HG02938 (cell line): ENCODE results near the gene OR14A16.

ENCODE experiments used
- ATAC-seq: cut with Tn5 transposase; IDR thresholded peaks from one replicate; pipeline ENCODE4 v1.9.1; 2021; ENCODE audit warnings: mild to moderate bottlenecking, moderate library complexity; ENCODE audit not compliant: unreplicated experiment

Gene OR14A16, protein sequence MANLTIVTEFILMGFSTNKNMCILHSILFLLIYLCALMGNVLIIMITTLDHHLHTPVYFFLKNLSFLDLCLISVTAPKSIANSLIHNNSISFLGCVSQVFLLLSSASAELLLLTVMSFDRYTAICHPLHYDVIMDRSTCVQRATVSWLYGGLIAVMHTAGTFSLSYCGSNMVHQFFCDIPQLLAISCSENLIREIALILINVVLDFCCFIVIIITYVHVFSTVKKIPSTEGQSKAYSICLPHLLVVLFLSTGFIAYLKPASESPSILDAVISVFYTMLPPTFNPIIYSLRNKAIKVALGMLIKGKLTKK

DNA sequence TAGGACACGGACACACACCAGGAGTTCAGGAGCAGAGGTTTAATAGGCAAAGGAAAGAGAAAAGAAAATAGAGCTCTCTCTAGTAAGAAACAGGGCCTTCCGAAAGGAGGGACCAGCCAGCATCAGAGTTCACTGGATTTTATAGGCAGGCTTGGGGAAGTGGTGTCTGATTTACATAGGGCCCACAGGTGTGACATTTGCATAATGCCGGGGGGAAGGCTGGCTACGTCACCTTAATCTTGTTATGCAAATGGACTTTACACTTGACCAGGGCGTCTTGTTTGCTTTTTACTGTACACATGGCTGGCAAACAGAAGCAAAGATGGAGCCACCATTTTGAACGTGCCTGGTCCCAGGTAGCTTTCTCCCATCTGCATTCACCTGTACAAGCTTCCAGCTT is at the start of gene OR14A16:
Gene OR14A16, minus strand, starts transcription at position 97 of the 400 bp plus-strand sequence. CDS start 8,390 bp downstream, outside the sequence.
- no peak for ATAC-seq

DNA sequence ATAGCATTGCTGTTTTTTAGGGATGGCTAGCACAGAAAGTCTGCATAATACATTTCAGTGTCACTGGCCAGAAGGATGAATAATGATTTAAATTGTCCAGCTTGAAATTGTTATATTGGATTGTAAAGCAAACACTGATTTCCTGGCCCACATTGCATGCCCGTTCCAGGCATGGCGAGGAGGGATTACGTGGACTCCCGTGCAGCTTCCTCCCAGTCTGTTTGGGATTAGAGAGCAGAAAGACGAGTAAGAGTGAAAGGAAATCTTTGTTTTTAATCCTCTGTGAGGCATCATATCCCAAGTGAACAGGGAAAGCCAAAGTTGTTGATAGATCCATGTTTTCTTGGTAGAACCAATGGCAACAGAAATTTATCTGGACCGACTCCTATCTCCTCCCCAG is 41.5 kb upstream of the OR14A16 start:
- no peak for ATAC-seq

DNA sequence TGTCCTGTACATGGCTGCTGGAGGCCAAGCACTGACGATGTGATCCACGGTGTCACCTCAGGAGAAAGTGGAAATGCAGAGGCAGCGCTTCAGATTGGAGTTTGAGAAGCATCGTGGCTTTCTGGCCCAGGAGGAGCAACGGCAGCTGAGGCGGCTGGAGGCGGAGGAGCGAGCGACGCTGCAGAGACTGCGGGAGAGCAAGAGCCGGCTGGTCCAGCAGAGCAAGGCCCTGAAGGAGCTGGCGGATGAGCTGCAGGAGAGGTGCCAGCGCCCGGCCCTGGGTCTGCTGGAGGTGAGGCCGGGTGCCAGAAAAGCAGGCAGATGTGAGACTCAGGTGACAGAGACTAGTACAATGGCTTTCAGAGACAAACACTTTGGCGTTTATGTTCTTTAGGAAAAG is 40.7 kb upstream of the OR14A16 start:
- ATAC-seq: no peak

DNA sequence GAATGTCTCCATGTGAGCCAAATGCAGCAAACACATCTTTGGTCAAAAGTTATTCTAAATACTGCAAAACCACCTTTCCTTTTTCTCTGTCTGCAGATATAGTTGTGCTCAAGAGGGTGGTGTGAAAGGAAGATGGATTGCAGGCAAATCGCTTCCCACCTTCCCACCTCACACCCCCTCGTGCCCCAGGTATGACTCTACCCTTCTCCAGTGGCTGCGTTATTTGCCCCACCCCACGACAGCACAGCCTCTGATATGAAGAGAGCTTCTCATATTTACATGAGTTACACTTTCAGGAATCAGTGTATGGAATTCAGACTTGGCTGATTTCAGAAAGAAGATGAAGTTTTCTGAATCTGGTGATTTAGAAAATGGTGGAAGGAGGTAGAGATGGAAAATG is 38.8 kb upstream of the OR14A16 start:
- ATAC-seq: no peak

DNA sequence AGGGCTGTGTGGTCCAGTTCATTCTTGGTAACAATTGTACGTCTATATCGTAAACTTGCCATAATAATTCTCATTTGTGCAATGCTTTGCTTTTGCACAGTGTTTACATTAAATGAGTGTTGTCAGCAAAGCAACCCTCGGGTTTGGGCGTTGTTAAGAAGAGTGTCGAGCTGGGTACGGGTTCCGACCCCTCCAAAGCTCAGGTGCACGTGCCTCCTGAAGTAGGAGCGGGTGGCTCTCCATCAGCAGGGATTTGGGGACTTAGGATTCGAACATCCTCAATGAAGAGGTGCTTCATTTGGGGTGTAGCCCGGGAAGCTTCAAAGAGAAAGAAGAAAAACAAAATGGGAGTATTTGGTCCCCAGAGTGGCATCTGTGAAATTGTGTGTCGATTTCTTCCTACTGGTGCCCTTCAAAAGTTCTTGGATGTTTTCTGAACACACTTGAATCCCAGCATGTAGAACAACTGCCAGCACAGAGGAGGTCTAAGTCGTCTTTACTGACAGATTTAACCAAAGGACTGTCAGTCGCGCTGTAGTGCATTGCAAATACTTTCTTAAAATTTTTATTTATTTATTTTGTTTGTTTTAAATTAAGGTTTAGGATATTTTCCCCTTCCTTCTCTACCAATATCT is 34.2 kb upstream of the OR14A16 start:
- ATAC-seq: no peak

DNA sequence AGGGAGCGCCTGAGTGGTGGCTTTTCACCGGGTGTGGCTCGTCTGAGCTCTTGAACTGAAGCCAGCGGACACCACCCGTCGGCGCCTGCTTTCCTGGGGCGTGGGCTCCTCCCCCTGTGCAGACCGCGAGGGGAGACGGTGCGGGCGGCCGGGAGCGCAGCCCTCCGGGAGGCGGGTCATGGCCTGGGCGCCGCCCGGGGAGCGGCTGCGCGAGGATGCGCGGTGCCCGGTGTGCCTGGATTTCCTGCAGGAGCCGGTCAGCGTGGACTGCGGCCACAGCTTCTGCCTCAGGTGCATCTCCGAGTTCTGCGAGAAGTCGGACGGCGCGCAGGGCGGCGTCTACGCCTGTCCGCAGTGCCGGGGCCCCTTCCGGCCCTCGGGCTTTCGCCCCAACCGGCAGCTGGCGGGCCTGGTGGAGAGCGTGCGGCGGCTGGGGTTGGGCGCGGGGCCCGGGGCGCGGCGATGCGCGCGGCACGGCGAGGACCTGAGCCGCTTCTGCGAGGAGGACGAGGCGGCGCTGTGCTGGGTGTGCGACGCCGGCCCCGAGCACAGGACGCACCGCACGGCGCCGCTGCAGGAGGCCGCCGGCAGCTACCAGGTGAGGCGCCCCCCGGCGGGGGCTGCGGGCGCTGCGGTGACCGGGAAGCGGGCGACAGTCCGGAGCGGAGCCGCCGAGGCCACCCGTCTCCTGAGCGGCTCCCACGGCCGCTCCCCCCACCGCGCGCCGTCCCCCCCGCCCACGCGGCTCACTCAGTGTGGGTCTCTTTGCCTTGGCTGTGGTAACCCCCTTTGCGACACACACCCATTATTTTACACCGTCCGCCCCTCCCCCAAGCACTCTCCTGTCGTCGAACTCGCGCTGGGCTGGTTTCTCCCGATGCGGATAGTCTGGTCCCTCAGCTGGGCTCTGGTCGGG is 33.4 kb upstream of the OR14A16 start, which contains the start of gene TRIM58:
Gene TRIM58, plus strand, starts transcription at position 119 of the 916 bp plus-strand sequence. Its CDS starts 60 bp downstream, at position 179.
- ATAC-seq: no peak

DNA sequence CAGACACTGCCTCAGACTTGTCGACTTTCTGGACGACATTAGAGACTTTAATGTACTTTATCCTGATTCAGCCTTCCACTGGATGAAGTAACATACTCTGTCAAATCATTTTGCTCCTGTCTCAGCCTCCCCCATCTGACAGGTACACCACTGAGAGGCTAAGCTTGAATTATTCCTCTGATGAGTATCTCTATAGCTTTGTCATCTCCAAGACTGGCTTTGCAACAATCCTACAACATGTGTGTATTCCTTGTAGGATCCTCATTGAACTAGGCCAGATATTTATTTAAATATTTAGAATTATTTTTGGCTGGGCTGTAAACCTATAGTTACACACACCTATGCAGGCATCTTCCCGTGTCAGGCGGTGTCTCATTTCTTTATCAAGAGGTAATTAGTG is 32.0 kb upstream of the OR14A16 start:
- ATAC-seq: no peak

DNA sequence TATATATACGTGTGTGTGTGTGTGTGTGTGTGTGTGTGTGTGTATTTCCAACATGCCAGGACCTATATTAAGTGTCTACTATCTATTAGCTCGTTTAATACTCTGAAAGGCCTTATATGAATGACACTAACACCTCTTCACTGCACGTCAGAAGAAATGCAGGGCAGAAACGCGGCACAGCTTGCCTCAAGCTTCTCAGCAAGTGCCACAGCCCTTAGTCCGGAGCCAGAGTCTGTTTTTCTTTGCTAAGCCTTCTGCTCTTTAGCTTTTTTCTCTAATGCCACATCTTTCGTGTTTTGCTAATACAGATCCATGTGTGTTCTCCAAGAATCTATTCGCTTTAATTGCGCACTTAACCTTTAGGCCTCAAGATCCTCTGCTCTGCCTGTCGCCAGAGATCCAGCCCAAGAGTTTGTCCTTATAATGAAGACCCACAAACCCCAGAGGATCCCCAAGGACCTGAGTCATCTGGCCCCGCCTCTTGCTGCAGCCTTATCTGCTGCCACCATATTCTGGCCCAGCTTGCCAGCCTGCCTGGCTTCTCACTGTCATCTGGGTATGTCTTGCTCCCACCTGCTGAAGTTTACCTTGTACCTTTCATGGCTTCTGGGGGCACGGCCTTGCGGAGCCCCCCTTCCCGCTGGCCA is 31.1 kb upstream of the OR14A16 start:
- no peak for ATAC-seq

DNA sequence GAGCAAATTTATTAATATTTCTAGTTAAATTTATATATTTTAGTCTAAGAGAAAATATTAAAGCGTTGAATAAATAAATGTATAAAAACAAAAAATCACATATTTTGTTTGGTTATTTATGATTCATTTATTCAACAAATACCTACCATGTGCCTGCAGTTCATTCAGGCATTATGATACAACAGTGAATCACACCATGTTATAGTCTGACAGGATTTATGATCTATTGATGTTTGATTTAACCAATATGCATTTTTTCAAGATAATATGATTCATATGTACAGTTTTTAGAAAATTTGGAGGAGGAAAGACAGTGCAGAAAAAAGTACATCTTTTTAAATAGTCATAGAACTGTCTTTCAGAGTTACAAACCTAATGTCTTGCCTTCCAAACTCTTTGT is 25.7 kb upstream of the OR14A16 start:
- ATAC-seq: no peak

DNA sequence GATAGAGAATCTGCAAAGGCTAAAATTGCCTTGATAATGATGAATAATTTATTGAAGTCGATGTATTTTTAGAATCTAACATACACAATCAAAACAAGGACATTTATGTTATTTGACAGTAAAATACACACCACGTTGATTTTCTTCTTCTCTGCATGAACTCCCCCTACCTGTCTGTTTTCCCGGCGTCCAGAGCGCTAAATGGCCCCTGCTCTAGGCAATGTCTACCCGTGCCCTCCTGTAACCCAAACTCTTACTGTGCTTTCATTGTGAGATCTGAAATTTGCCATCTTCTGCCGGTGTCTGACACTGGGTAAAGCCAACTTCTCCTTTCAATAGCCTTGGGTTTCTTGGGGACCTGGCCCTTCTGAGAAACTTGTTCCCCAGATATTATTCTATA is 24.4 kb upstream of the OR14A16 start:
- no peak for ATAC-seq

DNA sequence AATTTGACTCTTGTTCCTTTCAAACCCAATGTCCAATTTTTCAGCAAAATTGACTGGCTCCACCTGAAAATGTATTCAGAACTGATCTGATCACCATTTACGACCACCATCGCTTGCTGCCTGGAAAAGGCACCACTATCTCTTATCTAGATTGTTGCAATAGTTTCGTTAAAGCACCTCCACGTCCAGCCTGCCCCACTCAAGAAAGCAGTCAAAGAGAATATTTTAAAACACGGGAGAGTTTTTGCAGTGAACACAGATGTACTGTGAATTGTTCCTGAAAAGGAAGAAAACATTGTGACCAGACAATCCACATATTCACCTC is 21.7 kb upstream of the OR14A16 start:
- ATAC-seq: no peak

DNA sequence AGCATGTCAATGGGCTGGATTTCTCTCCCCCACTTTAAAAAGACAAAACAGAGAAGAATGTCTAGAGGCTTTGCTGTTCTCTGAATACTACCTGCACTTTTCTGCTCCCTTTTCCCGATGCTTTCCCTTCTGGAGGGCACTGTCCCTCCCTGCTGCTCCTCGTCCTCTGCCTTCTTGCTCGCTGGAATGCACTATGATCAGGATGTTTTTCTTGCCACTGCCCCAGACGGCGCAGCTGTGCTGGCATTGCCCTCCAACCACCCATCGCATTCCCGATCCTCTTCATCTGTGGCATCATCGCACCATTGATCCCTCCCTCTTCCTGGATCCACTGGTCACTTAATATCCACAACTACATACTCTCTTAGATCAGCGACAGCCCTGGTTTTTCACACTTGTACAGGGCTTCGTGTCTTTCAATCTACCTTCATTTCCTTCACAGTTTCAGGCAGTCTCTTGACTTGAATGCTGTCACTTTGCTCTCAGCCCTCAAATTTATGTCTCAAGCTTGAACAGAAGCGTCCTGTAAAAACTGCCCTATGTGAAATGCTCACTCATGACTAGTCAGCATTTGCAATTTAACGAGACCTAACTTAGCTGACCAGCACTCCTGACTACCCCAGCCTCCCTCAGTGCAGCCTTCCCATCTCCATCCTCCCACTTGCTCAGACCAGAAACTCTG is 21.2 kb upstream of the OR14A16 start:
- ATAC-seq: no peak

DNA sequence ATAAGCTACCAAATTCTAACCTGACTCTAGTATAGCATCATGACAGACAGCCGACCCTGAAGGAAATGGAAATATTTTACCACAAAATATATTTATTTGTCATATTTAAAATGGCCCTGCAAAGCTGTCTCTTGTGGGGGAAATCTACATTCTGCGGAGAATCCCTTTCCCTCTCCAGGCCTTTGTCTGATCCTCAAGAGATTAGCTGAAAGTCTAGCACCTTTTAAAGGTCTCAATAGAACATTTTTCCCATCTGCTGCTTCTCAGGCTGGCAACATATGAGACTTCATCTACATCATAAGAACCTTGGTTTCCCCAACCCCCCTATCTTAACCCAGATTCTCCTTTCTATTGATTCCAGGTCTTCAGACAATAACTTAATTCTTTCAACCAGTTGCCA is 19.5 kb upstream of the OR14A16 start:
- no peak for ATAC-seq

DNA sequence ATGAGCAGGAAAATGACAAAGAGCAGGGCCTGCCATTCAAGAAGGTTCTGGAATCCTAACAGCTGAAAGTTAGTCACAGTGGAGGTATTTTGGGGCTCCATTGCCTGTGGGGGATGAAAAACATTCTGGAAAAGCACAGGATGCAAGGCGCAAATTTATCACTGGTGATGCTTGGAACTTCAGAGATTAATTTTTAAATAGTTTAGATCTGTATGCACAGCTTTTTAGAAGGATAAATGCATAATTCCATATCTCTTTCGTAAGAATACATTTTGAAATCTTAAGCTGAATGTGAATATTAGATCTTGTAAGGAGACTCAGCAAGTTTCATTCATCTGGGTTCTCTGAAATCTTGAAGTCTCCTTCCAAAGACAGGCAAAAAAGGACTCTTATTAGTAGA is 17.9 kb upstream of the OR14A16 start, which contains the start of gene OR11L1:
Gene OR11L1, minus strand, starts transcription at position 101 of the 400 bp plus-strand sequence. Its CDS starts 0 bp downstream, at position 101.
- no peak for ATAC-seq

DNA sequence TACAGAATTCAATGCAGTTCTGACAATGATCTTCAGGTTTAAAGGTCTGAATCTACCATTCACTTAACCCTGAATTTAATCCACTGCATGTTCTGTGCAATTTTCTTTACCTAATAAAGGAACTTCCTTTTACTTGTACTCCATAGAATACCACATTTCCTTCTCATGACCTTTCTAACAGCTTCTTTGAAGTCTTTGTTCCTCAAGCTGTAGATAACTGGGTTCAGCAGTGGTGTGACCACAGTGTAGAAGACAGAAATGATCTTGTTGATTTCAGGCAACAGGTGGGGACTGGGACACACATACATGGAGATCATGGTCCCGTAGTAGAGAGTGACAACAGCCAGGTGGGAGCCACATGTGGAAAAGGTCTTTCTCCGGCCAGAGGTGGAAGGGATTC is 16.9 kb upstream of the OR14A16 start:
- ATAC-seq: no peak

DNA sequence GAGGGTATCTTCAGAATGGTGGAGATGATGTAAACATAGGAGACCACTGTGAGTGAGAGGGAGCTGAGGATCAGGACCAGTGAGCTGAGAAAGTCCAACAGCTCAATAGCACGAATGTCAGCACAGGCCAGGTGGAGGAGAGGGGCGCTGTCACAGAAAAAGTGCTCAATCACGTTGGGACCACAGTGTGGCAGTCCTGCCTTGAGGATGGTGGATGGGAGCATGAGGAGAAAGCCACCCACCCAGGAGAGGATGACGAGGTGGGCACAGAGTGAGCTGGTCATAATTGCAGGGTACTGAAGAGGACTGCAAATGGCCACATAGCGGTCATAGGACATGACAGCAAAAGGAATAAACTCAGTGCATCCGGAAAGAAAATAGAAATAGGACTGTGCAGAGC is 9.7 kb upstream of the OR14A16 start:
- no peak for ATAC-seq

DNA sequence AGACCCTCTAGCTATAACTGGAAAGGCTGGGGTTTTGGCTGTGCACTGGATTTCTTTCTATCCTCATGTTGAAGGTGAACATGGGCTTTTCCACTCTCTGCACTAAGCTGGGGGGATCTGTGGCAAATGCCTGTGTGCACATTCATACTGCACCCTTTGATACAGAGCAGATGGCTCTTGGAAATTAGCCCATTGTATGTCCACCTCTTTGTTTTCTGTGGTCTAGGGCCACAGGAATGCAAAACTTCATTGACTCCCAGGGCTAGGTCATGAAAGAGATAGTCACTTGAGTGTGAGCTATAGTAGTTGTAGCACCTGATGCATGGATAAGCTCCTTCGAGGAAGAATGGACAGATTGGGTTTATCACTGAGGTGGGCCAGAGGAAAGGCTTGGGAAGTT is 5.7 kb upstream of the OR14A16 start:
- no peak for ATAC-seq

DNA sequence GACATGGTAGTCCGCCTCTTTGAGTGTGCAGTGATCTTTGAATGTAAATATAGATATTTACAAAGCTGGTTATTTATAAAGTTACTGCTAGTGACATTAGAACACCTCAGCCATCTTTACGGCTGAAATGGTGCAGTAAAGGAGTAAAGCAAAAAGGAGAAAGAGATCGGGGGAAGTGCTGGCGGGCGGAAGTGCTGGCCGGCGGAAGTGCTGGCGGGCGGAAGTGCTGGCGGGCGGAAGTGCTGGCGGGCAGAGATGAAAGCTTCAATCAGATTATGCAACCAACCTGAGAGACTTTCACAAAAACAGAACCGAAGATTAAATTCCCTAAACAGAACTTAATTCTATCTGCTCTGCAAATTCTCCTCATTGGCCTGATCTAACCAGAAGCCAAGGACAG is 1.4 kb upstream of the OR14A16 start:
- ATAC-seq: no peak

DNA sequence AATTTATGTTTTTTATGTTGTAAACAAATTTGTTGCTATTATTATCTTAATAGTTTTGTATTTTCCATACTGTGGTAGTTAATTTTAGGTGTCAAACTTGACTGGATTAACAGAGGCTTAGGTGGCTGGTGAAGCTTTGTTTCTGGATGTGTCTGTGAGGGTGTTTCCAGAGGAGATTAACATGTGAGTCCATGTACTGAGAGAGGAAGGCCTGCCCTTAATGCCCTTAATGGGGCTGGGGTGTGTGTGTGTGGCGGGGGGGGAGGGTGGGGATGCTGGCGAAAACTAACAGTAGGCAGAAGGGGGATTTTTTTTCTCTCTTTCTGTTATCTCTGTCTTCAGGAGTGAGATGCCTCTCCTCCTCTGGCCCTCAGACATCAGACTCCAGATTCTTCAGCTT is 1.9 kb downstream of the OR14A16 start:
- ATAC-seq: no peak

DNA sequence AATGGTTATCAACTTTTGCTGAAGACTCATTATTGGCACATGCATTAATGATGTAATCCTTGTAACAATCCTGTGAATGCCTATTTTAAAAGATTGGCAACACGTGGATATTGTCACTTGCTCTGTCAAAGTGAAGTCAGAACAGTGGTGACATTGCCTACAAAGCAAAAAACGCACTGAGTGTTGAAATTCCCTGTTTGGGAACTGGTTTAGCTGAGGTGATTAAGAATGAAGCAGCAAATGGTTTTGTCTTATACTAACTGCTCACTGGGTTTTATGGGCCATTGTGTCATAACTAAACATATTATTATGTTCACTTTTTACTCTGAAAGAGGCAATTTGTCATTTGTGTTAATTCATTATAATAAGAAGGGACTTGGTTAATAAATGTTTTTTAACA is 11.3 kb downstream of the OR14A16 start:
- ATAC-seq: no peak

DNA sequence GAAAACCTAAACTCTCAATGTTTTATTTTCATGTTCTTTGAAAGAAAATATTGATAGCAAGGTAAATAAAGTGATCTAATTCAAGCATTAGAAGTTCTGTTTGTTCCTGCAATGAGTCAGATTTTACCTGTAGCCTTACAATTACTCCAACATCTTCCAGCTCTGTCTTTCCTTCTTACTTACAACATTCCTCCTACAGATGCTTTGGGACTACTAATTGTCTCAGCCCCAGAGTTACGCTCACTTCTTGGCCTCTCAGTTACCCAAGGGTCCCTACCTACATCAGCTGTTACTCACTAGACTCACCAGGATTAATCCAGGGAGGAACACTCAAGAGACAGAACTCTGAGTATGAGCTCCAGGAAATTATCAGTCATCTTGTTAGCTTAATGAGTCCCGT is 26.4 kb downstream of the OR14A16 start:
- ATAC-seq: no peak
